NB4 (cell line): Measurements from ENCODE around the gene SLC19A1.

ENCODE experiments used
- CTCF ChIP-seq: IDR thresholded peaks from one replicate; pipeline ENCODE4 v1.5.1; 2012; ENCODE audit warnings: low read depth, low read length
- MAX ChIP-seq: IDR thresholded peaks from 2 replicates; pipeline ENCODE4 v1.6.1; 2011; ENCODE audit warnings: low read depth, low read length
- POLR2A ChIP-seq: IDR thresholded peaks from 2 replicates; pipeline ENCODE4 v1.6.1; 2011; ENCODE audit warnings: mild to moderate bottlenecking; ENCODE audit not compliant: insufficient read length; ENCODE audit errors: extremely low read depth

- no peak for TF ChIP-seq CTCF
- TF ChIP-seq MAX, result peak; percentile 58
- TF ChIP-seq POLR2A, result no peak
Observed at GRCh38 chr21:45542242-45542666, at the start of gene SLC19A1.
